AG10803 (cell line): ENCODE data around the gene RUNX3.
"Not testable (repeated sequence)": the region's sequence is repeated elsewhere in the genome, so short reads cannot be mapped to it uniquely, and the experiment has no call there.

Source experiments
- DNase-seq: peaks from one replicate; pipeline ENCODE4 v3.0.0; 2010; ENCODE audit warnings: low read depth
- H3K4me3 ChIP-seq: 2 replicates; pipeline ENCODE4 v1.5.1; 2011; ENCODE audit warnings: mild to moderate bottlenecking, low read length, control low read depth
- TF ChIP-seq, protein P1 (sequence below): conservative IDR thresholded peaks from 2 replicates; pipeline ENCODE4 v1.5.1; 2011; ENCODE audit warnings: mild to moderate bottlenecking, low read length, control low read depth, inconsistent platforms

Gene RUNX3

DNA sequence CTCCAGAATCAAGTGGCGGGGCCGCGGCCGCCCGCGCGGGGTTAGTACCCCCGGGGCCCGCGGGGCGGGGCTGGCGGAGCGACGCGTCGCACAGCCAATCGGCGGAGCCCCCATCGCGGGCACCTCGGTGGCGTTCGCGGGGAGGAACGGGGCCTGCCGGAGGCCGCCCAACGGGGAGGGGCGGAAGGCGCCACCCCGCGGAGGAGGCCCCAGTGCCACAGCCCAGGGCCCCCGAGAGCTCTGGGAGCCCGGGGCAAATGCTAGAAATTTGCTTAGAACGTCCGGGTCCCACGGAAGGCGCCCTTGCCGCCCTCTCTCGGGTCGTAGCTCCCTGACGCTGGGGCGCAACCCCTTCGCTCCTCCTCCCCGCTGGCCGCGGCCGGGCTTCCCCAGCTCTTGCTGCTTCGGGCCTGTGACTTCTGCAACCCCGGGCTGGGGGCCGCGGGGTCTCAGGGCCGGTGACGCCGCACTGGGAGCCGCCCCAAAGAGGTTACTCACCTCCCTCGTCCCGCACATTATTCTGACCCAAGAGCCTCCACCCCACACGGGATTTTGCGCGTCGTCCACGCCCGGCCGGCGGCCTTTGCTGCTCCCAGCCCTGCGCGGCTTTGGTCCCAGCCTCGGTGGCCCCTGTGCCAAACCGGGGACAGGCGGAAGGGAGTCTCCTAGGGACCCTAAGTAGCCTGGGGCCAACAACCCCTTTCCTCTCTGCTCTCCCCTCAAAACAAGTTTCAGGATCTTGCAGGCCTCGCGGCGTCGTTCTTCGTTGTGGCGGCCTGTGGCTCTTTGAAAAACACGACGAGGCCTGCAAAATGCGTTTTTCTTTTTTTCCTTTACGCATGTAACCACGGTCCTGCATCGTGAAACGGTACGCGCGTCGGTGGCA, at the start of gene RUNX3:
Gene RUNX3 (minus strand): TSS at position 17 of the 886 bp plus-strand sequence. CDS start 408 bp downstream, outside the sequence.
- TF ChIP-seq, protein P1, sequence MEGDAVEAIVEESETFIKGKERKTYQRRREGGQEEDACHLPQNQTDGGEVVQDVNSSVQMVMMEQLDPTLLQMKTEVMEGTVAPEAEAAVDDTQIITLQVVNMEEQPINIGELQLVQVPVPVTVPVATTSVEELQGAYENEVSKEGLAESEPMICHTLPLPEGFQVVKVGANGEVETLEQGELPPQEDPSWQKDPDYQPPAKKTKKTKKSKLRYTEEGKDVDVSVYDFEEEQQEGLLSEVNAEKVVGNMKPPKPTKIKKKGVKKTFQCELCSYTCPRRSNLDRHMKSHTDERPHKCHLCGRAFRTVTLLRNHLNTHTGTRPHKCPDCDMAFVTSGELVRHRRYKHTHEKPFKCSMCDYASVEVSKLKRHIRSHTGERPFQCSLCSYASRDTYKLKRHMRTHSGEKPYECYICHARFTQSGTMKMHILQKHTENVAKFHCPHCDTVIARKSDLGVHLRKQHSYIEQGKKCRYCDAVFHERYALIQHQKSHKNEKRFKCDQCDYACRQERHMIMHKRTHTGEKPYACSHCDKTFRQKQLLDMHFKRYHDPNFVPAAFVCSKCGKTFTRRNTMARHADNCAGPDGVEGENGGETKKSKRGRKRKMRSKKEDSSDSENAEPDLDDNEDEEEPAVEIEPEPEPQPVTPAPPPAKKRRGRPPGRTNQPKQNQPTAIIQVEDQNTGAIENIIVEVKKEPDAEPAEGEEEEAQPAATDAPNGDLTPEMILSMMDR, result 0 out of 2 replicates have a peak, but pooled peaks have one; percentile 7
- peak; percentile 70 for DNase-seq
- H3K4me3 ChIP-seq, result peak within 1 kb of the TSS; percentile 63

DNA sequence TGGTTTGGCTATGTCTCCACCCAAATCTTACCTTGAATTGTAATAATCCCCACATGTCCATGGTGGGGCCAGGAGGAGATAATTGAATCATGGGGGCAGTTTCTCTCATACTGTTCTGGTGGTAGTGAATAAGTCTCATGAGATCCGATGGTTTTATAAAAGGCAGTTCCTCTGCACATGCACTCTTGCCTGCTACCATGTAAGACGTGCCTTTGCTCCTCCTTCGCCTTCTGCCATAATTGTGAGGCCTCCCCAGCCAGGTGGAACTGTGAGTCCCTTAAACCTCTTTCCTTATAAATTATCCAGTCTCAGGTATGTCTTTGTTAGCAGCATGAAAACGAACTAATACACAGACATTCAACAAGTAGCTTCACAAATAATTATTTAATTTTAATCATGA, 49.2 kb upstream of the RUNX3 start:
- H3K4me3 ChIP-seq, DNase-seq: not testable (repeated sequence)

DNA sequence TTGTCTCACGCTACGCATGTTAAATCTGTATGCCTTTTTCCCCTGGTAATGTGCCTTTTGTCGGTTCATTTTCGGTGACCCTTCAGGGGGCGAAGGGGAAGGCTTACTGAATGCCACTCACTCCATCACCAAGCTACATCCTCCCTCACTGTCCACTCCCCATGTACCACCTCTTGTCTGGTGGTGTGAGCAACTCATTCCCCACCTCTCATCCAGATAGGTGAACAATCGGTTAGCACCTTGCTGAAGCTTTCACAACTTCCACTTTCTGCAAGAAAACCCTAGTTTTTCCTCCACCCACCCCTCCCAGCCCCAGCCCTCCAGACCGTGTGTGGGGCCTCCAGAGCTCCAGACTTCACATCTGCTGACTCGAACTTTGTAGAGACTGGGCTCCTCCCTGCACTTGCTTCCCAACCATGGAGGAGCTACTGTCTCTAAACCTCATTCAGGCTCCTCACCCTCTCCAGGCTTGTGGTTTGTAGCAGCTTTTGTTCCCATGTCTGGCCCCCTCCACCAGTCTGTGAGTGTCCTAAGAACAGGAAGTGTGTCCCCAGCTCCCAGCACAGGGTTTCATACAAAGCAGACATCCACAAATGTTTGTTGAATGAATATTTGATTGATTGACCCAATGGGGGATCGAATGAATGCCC, 48.4 kb upstream of the RUNX3 start:
- TF ChIP-seq, protein P1, result no peak
- no peak overlapping the region for H3K4me3 ChIP-seq
- DNase-seq, result no peak

DNA sequence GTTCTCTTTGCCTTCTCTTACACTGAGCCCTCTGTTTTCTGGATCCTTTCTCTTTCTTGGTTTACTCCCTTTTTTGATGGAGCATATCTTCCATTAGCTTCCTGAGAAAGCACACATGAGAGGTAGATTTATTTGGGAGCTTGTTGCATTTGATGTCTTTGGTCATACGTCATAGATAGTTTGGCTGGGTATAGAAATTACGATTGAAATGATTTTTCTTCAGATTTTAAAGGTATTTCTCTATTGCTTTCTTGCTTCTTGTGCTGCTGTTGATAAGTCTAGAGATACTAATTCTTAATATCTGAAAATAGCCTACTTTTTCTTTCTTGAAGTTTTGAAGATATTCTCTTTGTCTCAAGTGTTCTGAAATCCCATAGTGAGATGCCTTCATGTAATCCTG, 45.3 kb upstream of the RUNX3 start:
- no peak overlapping the region for H3K4me3 ChIP-seq
- no peak for DNase-seq
- TF ChIP-seq, protein P1, result no peak

DNA sequence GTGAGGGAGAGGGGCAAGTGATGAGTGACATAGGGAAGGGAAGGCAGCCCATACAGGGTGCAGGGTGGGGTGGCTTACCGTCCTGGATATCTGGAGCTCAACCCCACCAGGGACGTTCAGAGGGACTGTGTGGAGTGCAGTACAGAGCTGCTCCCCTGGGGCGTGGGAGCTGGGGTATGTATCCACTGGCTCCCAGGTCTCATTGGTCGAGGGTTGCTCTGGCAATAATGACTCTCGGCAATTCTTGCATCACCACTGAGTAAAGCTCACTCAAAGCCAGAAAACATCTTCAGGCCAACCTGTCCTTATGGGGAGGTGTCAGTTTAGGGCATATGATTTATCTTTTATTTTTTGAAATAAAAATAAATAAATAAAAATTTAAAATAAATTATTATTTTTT, 43.2 kb upstream of the RUNX3 start:
- no peak for DNase-seq
- TF ChIP-seq, protein P1, result no peak
- no peak overlapping the region for H3K4me3 ChIP-seq

DNA sequence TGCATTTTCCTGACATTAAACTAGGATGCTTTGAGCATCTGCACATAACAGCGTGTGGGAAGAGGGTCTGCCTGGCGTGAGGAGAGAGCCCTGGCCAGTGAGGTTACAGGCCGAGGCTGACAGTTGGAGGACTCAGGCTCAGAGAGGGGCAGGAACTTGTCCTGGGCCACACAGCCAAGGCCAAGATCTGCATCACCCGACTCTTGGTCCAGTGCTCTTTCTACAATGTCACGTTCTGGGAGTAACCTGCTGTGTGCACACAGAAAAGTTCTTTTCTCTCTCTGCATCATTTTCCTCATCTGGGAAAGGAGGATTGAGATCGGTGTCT, 42.8 kb upstream of the RUNX3 start:
- no peak overlapping the region for H3K4me3 ChIP-seq
- TF ChIP-seq, protein P1, result no peak
- no peak for DNase-seq

DNA sequence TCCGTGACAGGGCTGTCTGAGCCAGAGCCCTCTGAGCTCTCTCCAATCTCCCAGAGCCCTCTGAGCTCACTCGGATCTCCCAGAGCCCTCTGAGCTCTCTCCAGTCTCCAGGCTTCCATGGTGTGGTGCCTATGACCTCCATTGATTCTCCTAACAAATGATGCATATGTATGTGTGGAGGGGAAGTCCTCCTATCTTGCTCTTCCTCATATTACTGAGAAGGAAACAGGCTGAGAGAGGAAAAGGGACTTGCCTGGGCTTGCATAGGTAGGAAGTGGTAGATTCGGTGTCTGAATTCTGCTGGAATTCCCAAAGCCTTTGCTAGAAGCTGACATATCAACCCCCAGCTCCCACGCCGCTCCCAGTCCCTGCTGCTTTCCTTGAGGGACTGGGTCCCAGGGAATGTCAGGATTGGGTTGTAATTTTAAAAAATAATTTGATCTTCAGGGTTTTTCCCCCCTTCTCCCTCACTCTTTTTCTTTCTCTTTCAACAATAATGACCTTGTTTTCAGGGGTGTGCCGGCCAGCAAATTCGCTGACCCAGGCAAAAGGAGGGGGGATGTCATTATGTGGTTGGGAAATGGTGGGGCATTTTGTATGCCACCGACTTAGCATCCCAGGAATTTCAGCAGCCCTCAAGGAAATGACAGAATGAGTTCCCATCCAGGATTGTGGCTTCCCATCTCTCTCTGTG, 42.3 kb upstream of the RUNX3 start:
- DNase-seq, result peak; percentile 15
- TF ChIP-seq, protein P1, result no peak
- H3K4me3 ChIP-seq, result no peak overlapping the region
